IMR-90 (cell line): ENCODE data around the gene TAF1B. TPM values are rescaled to one million over a fixed set of nuclear protein-coding genes. Genes with fewer than 3 reads are reported as not detected.

Source experiments
- ATAC-seq: fragments of 200-7000 bp; cut with Tn5 transposase; 2 replicates; pipeline ENCODE4 v1.9.1; 2020; ENCODE audit warnings: low read depth, mild to moderate bottlenecking, moderate library complexity
- BruUV-seq: library from RNA; stranded (reverse); fragments of 400-500 nt; replicated peaks from 2 replicates; lab custom pipeline; 2021; lab: Mats Ljungman, UMichigan
- CTCF ChIA-PET: fragments of 300-600 bp; formaldehyde crosslinking; extraction: SDS; loops from one replicate; lab custom pipeline; 2021; ENCODE audit warnings: antibody characterized with exemption; lab: Yijun Ruan, JAX
- POLR2A ChIA-PET: fragments of 300-600 bp; sonication (Branson Sonifier 250); formaldehyde crosslinking; loops from one replicate; lab custom pipeline; 2022; ENCODE audit warnings: antibody characterized with exemption; ENCODE audit not compliant: unreplicated experiment; lab: Charles Lee
- DNase-seq: peaks from one replicate; pipeline ENCODE4 v3.0.0; 2013
- H2AFZ ChIP-seq: replicated peaks from 2 replicates; pipeline ENCODE3; 2013; ENCODE audit warnings: low read length, mild to moderate bottlenecking; ENCODE audit not compliant: poor library complexity
- H2AK5ac ChIP-seq: 2 replicates; pipeline ENCODE4 v1.6.1; 2013; ENCODE audit warnings: low read depth, low read length, inconsistent platforms
- H2AK9ac ChIP-seq: replicated peaks from 2 replicates; pipeline ENCODE3; 2013; ENCODE audit warnings: mild to moderate bottlenecking, low read depth, low read length, moderate library complexity; ENCODE audit not compliant: poor library complexity
- H2BK120ac ChIP-seq: 2 replicates; pipeline ENCODE4 v1.6.1; 2013; ENCODE audit warnings: low read depth, low read length, inconsistent platforms
- H2BK15ac ChIP-seq: 3 replicates; pipeline ENCODE4 v1.6.1; 2013; ENCODE audit warnings: low read depth, low read length, inconsistent platforms
- H2BK20ac ChIP-seq: 2 replicates; pipeline ENCODE4 v1.6.1; 2013; ENCODE audit warnings: low read depth, mild to moderate bottlenecking, inconsistent platforms, low read length, moderate library complexity
- H2BK5ac ChIP-seq: 2 replicates; pipeline ENCODE4 v1.6.1; 2013; ENCODE audit warnings: mild to moderate bottlenecking, low read depth, low read length, inconsistent platforms; ENCODE audit not compliant: poor library complexity, severe bottlenecking
- H3K14ac ChIP-seq: replicated peaks from 2 replicates; pipeline ENCODE4 v1.6.1; 2013; ENCODE audit warnings: low read depth, low read length, inconsistent platforms
- H3K18ac ChIP-seq: 2 replicates; pipeline ENCODE4 v1.6.1; 2013; ENCODE audit warnings: low read depth, low read length, control low read depth
- H3K23ac ChIP-seq: 2 replicates; pipeline ENCODE4 v1.6.1; 2013; ENCODE audit warnings: low read depth, low read length, inconsistent platforms
- H3K27ac ChIP-seq: 2 replicates; pipeline ENCODE4 v1.5.1; 2013; ENCODE audit warnings: mild to moderate bottlenecking, control low read depth, low read length; ENCODE audit not compliant: insufficient read depth
- H3K27me3 ChIP-seq: 2 replicates; pipeline ENCODE4 v1.6.1; 2013; ENCODE audit warnings: low read length; ENCODE audit not compliant: control insufficient read depth, insufficient read depth
- H3K36me3 ChIP-seq: 2 replicates; pipeline ENCODE4 v1.6.1; 2013; ENCODE audit warnings: low read length, mixed read lengths; ENCODE audit not compliant: control insufficient read depth, insufficient read depth
- H3K4ac ChIP-seq: 2 replicates; pipeline ENCODE4 v1.6.1; 2013; ENCODE audit warnings: low read depth, low read length, inconsistent platforms
- H3K4me1 ChIP-seq: 2 replicates; pipeline ENCODE4 v1.6.1; 2013; ENCODE audit warnings: low read length, mixed read lengths; ENCODE audit not compliant: control insufficient read depth, insufficient read depth
- H3K4me2 ChIP-seq: 2 replicates; pipeline ENCODE4 v1.6.1; 2013; ENCODE audit warnings: low read depth, mild to moderate bottlenecking, control low read depth, low read length, moderate library complexity
- H3K4me3 ChIP-seq: 2 replicates; pipeline ENCODE4 v1.5.1; 2013; ENCODE audit warnings: low read depth, mild to moderate bottlenecking, control low read depth, low read length, moderate library complexity; ENCODE audit not compliant: insufficient read depth
- H3K56ac ChIP-seq: 2 replicates; pipeline ENCODE4 v1.6.1; 2013; ENCODE audit warnings: low read length, inconsistent platforms; ENCODE audit not compliant: insufficient read depth; ENCODE audit errors: extremely low read depth
- H3K79me1 ChIP-seq, 2 experiments: 2 replicates each; pipeline ENCODE4 v1.6.1; 2013; ENCODE audit warnings: low read length in 2 of 2, inconsistent platforms in 1 of 2, low read depth in 1 of 2
- H3K9ac ChIP-seq: 2 replicates; pipeline ENCODE4 v1.6.1; 2013; ENCODE audit warnings: low read depth, low read length, control low read depth
- H3K9me1 ChIP-seq: 2 replicates; pipeline ENCODE4 v1.6.1; 2013; ENCODE audit warnings: low read length, inconsistent platforms; ENCODE audit not compliant: insufficient read depth
- H3K9me3 ChIP-seq: 2 replicates; pipeline ENCODE4 v1.6.1; 2013; ENCODE audit warnings: low read length; ENCODE audit not compliant: control insufficient read depth, insufficient read depth
- H4K20me1 ChIP-seq: 2 replicates; pipeline ENCODE4 v1.6.1; 2013; ENCODE audit warnings: low read length, inconsistent platforms; ENCODE audit not compliant: insufficient read depth
- H4K5ac ChIP-seq: 2 replicates; pipeline ENCODE4 v1.6.1; 2013; ENCODE audit warnings: mild to moderate bottlenecking, low read depth, low read length, control low read depth
- H4K8ac ChIP-seq, 2 experiments: 2 replicates each; pipeline ENCODE4 v1.6.1; 2013; ENCODE audit warnings: low read depth in 2 of 2, low read length in 2 of 2, control low read depth in 1 of 2, inconsistent platforms in 1 of 2
- H4K91ac ChIP-seq: 2 replicates; pipeline ENCODE4 v1.6.1; 2013; ENCODE audit warnings: low read depth, low read length, inconsistent platforms; ENCODE audit not compliant: insufficient read depth
- BHLHE40 ChIP-seq: fragments of 150-350 bp; IDR thresholded peaks from 2 replicates; pipeline ENCODE4 v1.6.1; 2016; ENCODE audit warnings: mild to moderate bottlenecking, low read depth, low read length
- CEBPB ChIP-seq: IDR thresholded peaks from 2 replicates; pipeline ENCODE4 v1.6.1; 2012; ENCODE audit warnings: low read depth, low read length, improper control_type of control experiment
- CHD1 ChIP-seq: IDR thresholded peaks from 2 replicates; pipeline ENCODE4 v1.6.1; 2012; ENCODE audit warnings: low read depth, low read length, improper control_type of control experiment
- FOS ChIP-seq: fragments of 150-350 bp; IDR thresholded peaks from 2 replicates; pipeline ENCODE4 v1.6.1; 2016; ENCODE audit warnings: low read depth, low read length
- MAFK ChIP-seq: IDR thresholded peaks from 2 replicates; pipeline ENCODE4 v1.6.1; 2012; ENCODE audit warnings: low read depth, low read length, improper control_type of control experiment
- MAZ ChIP-seq: IDR thresholded peaks from 2 replicates; pipeline ENCODE4 v1.6.1; 2012; ENCODE audit warnings: low read depth, mild to moderate bottlenecking, low read length, improper control_type of control experiment, moderate library complexity, borderline replicate concordance
- NFE2L2 ChIP-seq: fragments of 150-350 bp; IDR thresholded peaks from 2 replicates; pipeline ENCODE4 v1.6.1; 2016; ENCODE audit warnings: low read depth, mild to moderate bottlenecking, low read length
- POLR2A ChIP-seq: IDR thresholded peaks from 2 replicates; pipeline ENCODE4 v1.6.1; 2012; ENCODE audit warnings: mild to moderate bottlenecking, low read depth, low read length
- RAD21 ChIP-seq: IDR thresholded peaks from 2 replicates; pipeline ENCODE4 v1.6.1; 2012; ENCODE audit warnings: low read length, improper control_type of control experiment
- RFX5 ChIP-seq: IDR thresholded peaks from 2 replicates; pipeline ENCODE4 v1.8.0; 2012; ENCODE audit warnings: low read depth, mild to moderate bottlenecking, low read length, moderate library complexity
- SMC3 ChIP-seq: fragments of 150-350 bp; IDR thresholded peaks from 2 replicates; pipeline ENCODE4 v1.6.1; 2016; ENCODE audit warnings: low read depth, mild to moderate bottlenecking, antibody characterized with exemption, low read length, moderate library complexity
- WGBS, 2 experiments: methylation state at CpG; one replicate each; pipeline versions ENCODE4 v1.1.5 to v1.1.7; 2013; ENCODE audit warnings: missing lambda C conversion rate in 2 of 2; ENCODE audit not compliant: insufficient read length in 1 of 2; ENCODE audit errors: extremely low coverage in 2 of 2; 5-methylcytosine and 5-hydroxymethylcytosine counted together
- dilution Hi-C: fragments of 300-500 bp; cut with HindIII; formaldehyde crosslinking; loops from one replicate; pipeline ENCODE4 v1.14.3; 2018; ENCODE audit warnings: low sequenced_read_pairs; ENCODE audit not compliant: unreplicated experiment
- in situ Hi-C: fragments of 300-500 bp; cut with MboI; formaldehyde crosslinking; loops from 3 replicates; pipeline ENCODE4 v1.14.3; 2019; ENCODE audit warnings: low sequenced_read_pairs, inconsistent platforms, mixed read lengths
- intact Hi-C: fragments of 100-400 bp; cut with micrococcal nuclease; formaldehyde crosslinking; loops from 2 replicates; pipeline ENCODE4 v1.10.0; 2022
- polyA plus RNA-seq, 3 experiments: library from polyadenylated mRNA; depleted of rRNA; stranded (reverse); fragments of >200 nt; gene quantifications; 2 replicates each; pipeline ENCODE4 v1.2.3, GENCODE V29; 2012; ENCODE audit warnings: low replicate concordance in 1 of 3
- total RNA-seq: library from RNA; depleted of rRNA; stranded (reverse); fragments of >200 nt; gene quantifications from 2 replicates; pipeline ENCODE4 v1.2.3, GENCODE V29; 2012
- TF ChIP-seq, protein P1 (sequence below): fragments of 150-350 bp; IDR thresholded peaks from 2 replicates; pipeline ENCODE4 v1.6.1; 2016; ENCODE audit warnings: low read depth, mild to moderate bottlenecking, low read length, moderate library complexity, borderline replicate concordance
- TF ChIP-seq, protein P2 (sequence below): conservative IDR thresholded peaks from 2 replicates; pipeline ENCODE4 v1.5.1; 2012; ENCODE audit warnings: mild to moderate bottlenecking, low read depth, low read length, improper control_type of control experiment

Gene TAF1B
- total and polyA plus RNA-seq, 2 of the 4 experiments (the other 2 are of a cell fraction): 8.4 to 19.9 TPM

DNA sequence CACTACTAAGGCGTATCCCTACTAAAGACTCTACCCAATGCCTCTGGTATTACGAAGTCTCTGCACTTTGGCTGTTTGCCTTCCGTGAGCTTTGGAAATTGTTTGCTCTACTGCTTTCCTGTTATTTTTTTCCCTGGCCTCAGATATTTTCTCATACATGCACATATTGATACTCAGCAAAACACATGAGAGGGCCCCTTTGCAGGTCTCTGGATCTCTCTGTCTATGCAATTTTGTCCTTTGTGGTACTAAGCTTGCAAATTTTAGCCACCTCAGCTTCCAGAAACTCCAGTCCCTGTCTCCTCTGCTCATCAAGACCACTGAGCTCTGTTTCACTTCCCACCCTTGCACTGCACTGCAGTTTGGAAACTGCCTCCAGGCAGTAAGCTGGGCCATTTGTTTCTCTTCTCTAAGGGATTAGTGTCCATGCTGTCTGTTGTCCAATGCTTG lies 46.6 kb downstream of the TAF1B start:
- H3K79me1 ChIP-seq: peaks cover 15 to 19% of the 10 kb centered on the region in 2 experiments; a peak in 3 of 4 replicates
- no peak overlapping the region for H3K4me2 ChIP-seq
- H4K8ac ChIP-seq: no peak overlapping the region
- no peak overlapping the region for H3K18ac ChIP-seq
- intact Hi-C loops: loop anchor here (5.0 kb wide), 1 partner anchor 152 kb away; the partner anchor contains the start of gene KLF11
- H4K20me1 ChIP-seq: 0 out of 2 replicates have a peak, but pooled peaks cover 3% of the 10 kb centered on the region
- H2BK5ac ChIP-seq: no peak overlapping the region
- H3K9me3 ChIP-seq: 0 out of 2 replicates have a peak, but pooled peaks cover 1% of the 10 kb centered on the region
- H4K91ac ChIP-seq: no peak overlapping the region
- no peak overlapping the region for H2BK20ac ChIP-seq
- no TSS peak for BruUV-seq
- H3K27me3 ChIP-seq: no peaks in the 10 kb centered on the region
- no peak overlapping the region for H3K4ac ChIP-seq
- H2BK120ac ChIP-seq: no peak overlapping the region
- no peak overlapping the region for H3K27ac ChIP-seq
- H4K5ac ChIP-seq: no peak overlapping the region
- in situ Hi-C loops: no loop called here
- H3K4me3 ChIP-seq: no peak overlapping the region
- H3K56ac ChIP-seq: no peak overlapping the region
- ChIA-PET POLR2A (no interaction called here), CTCF (interaction anchor here (0.9 kb wide), 1 partner anchor 9 kb away, joined by 4 read pairs; no protein-coding TSS in a partner anchor)
- no peak overlapping the region for H2AK5ac ChIP-seq
- dilution Hi-C loops: no loop called here
- no peak for TF ChIP-seq BHLHE40
- TF ChIP-seq FOS: no peak
- no peak for TF ChIP-seq RAD21
- TF ChIP-seq POLR2A: no peak
- TF ChIP-seq, protein P1, sequence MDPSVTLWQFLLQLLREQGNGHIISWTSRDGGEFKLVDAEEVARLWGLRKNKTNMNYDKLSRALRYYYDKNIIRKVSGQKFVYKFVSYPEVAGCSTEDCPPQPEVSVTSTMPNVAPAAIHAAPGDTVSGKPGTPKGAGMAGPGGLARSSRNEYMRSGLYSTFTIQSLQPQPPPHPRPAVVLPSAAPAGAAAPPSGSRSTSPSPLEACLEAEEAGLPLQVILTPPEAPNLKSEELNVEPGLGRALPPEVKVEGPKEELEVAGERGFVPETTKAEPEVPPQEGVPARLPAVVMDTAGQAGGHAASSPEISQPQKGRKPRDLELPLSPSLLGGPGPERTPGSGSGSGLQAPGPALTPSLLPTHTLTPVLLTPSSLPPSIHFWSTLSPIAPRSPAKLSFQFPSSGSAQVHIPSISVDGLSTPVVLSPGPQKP: no peak
- TF ChIP-seq CHD1: no peak
- TF ChIP-seq, protein P2, sequence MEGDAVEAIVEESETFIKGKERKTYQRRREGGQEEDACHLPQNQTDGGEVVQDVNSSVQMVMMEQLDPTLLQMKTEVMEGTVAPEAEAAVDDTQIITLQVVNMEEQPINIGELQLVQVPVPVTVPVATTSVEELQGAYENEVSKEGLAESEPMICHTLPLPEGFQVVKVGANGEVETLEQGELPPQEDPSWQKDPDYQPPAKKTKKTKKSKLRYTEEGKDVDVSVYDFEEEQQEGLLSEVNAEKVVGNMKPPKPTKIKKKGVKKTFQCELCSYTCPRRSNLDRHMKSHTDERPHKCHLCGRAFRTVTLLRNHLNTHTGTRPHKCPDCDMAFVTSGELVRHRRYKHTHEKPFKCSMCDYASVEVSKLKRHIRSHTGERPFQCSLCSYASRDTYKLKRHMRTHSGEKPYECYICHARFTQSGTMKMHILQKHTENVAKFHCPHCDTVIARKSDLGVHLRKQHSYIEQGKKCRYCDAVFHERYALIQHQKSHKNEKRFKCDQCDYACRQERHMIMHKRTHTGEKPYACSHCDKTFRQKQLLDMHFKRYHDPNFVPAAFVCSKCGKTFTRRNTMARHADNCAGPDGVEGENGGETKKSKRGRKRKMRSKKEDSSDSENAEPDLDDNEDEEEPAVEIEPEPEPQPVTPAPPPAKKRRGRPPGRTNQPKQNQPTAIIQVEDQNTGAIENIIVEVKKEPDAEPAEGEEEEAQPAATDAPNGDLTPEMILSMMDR: no peak
- TF ChIP-seq RFX5: no peak
- TF ChIP-seq MAFK: no peak
- no peak for TF ChIP-seq MAZ
- TF ChIP-seq CEBPB: no peak
- TF ChIP-seq NFE2L2: no peak
- no peak for TF ChIP-seq SMC3
- no peak overlapping the region for H3K9ac ChIP-seq
- no peak overlapping the region for H3K14ac ChIP-seq
- H3K36me3 ChIP-seq: no peaks in the 10 kb centered on the region; the same call in 1 of the 2 replicates
- peak; percentile 25 for DNase-seq
- no peak overlapping the region for H2AFZ ChIP-seq
- H3K4me1 ChIP-seq: no peaks in the 10 kb centered on the region
- no peak overlapping the region for H2AK9ac ChIP-seq
- H3K9me1 ChIP-seq: no peaks in the 10 kb centered on the region
- no peak overlapping the region for H3K23ac ChIP-seq
- 83% methylated on average over 2 of the region's 3 CpGs; no CpG with 5 or more reads in 1 of the 2 experiments for WGBS, 2 experiments
- no peak overlapping the region for H2BK15ac ChIP-seq
- ATAC-seq: no peak
